ENCODE measurements around the gene MAP4.

DNA sequence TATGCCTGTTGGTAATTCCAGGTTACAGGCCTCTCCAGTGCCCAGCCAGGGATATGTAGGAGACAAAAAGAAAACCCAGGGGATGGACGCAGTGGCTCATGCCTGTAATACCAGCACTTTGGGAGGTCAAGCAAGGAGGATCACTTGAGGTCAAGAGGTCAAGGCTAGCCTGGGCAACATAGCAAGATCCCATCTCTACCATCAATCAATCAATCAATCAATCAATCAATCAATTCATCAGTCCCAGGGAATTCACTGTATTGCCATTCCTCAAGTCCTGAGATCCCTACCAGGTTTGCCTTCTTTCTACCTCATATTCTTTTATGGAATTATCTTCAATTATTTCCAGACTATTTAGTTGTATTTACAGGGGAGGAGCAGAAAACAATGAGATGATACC, 131.0 kb downstream of the MAP4 start:
- TF ChIP-seq, protein P1, sequence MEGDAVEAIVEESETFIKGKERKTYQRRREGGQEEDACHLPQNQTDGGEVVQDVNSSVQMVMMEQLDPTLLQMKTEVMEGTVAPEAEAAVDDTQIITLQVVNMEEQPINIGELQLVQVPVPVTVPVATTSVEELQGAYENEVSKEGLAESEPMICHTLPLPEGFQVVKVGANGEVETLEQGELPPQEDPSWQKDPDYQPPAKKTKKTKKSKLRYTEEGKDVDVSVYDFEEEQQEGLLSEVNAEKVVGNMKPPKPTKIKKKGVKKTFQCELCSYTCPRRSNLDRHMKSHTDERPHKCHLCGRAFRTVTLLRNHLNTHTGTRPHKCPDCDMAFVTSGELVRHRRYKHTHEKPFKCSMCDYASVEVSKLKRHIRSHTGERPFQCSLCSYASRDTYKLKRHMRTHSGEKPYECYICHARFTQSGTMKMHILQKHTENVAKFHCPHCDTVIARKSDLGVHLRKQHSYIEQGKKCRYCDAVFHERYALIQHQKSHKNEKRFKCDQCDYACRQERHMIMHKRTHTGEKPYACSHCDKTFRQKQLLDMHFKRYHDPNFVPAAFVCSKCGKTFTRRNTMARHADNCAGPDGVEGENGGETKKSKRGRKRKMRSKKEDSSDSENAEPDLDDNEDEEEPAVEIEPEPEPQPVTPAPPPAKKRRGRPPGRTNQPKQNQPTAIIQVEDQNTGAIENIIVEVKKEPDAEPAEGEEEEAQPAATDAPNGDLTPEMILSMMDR (IDR thresholded peaks at IDR 0.05; ENCODE audit: low read depth, low read length, missing input control): no peak
- TF ChIP-seq SP1 (IDR thresholded peaks at IDR 0.05): no peak
- TF ChIP-seq, protein P2, sequence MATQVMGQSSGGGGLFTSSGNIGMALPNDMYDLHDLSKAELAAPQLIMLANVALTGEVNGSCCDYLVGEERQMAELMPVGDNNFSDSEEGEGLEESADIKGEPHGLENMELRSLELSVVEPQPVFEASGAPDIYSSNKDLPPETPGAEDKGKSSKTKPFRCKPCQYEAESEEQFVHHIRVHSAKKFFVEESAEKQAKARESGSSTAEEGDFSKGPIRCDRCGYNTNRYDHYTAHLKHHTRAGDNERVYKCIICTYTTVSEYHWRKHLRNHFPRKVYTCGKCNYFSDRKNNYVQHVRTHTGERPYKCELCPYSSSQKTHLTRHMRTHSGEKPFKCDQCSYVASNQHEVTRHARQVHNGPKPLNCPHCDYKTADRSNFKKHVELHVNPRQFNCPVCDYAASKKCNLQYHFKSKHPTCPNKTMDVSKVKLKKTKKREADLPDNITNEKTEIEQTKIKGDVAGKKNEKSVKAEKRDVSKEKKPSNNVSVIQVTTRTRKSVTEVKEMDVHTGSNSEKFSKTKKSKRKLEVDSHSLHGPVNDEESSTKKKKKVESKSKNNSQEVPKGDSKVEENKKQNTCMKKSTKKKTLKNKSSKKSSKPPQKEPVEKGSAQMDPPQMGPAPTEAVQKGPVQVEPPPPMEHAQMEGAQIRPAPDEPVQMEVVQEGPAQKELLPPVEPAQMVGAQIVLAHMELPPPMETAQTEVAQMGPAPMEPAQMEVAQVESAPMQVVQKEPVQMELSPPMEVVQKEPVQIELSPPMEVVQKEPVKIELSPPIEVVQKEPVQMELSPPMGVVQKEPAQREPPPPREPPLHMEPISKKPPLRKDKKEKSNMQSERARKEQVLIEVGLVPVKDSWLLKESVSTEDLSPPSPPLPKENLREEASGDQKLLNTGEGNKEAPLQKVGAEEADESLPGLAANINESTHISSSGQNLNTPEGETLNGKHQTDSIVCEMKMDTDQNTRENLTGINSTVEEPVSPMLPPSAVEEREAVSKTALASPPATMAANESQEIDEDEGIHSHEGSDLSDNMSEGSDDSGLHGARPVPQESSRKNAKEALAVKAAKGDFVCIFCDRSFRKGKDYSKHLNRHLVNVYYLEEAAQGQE (IDR thresholded peaks at IDR 0.05): no peak
- no peak for TF ChIP-seq JUND (IDR thresholded peaks at IDR 0.05)
- TF ChIP-seq, protein P3, sequence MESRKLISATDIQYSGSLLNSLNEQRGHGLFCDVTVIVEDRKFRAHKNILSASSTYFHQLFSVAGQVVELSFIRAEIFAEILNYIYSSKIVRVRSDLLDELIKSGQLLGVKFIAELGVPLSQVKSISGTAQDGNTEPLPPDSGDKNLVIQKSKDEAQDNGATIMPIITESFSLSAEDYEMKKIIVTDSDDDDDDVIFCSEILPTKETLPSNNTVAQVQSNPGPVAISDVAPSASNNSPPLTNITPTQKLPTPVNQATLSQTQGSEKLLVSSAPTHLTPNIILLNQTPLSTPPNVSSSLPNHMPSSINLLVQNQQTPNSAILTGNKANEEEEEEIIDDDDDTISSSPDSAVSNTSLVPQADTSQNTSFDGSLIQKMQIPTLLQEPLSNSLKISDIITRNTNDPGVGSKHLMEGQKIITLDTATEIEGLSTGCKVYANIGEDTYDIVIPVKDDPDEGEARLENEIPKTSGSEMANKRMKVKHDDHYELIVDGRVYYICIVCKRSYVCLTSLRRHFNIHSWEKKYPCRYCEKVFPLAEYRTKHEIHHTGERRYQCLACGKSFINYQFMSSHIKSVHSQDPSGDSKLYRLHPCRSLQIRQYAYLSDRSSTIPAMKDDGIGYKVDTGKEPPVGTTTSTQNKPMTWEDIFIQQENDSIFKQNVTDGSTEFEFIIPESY (IDR thresholded peaks at IDR 0.05): no peak
- no peak for TF ChIP-seq EGR1 (IDR thresholded peaks at IDR 0.05; ENCODE audit: low read depth in 2 of 2)

Data from liver (tissue), 3 donors.